NCI-H1092 treated with DMSO at 0.1 percent for 48 hours (cell line): Measurements from ENCODE around the gene FH.
A peak's percentile ranks its signal among the peaks of the same experiment; 100 is the strongest.

ENCODE experiments used
- DNase-seq: peaks from one replicate; lab custom pipeline; 2025; lab: John Stamatoyannopoulos, UW

The FH gene

GRCh38 chr1:241519308-241520079 is at the start of gene FH:
FH (minus strand) TSS chr1:241519755; CDS start chr1:241519722, 33 bp downstream.
- DNase-seq = peak; percentile 100

- DNase-seq = no peak
Observed at GRCh38 chr1:241560849-241561187, 41.3 kb upstream of the FH start.

- no peak for DNase-seq
Observed at GRCh38 chr1:241560146-241560848, 40.7 kb upstream of the FH start.

GRCh38 chr1:241557551-241558193 is 38.1 kb upstream of the FH start:
- DNase-seq = no peak

- DNase-seq = no peak
Observed at GRCh38 chr1:241557031-241557430, 37.5 kb upstream of the FH start.

GRCh38 chr1:241555526-241555925 is 36.0 kb upstream of the FH start:
- no peak for DNase-seq

GRCh38 chr1:241553886-241554592 is 34.5 kb upstream of the FH start:
- DNase-seq = no peak

- no peak for DNase-seq
Observed at GRCh38 chr1:241551759-241552638, 32.4 kb upstream of the FH start.

- DNase-seq = no peak
Observed at GRCh38 chr1:241550318-241550717, 30.8 kb upstream of the FH start.

- no peak for DNase-seq
Observed at GRCh38 chr1:241548008-241548407, 28.5 kb upstream of the FH start.

- no peak for DNase-seq
Observed at GRCh38 chr1:241542199-241542907, 22.8 kb upstream of the FH start.

GRCh38 chr1:241536969-241537368 is 17.4 kb upstream of the FH start:
- no peak for DNase-seq

GRCh38 chr1:241536304-241536703 is 16.7 kb upstream of the FH start:
- no peak for DNase-seq

- no peak for DNase-seq
Observed at GRCh38 chr1:241533326-241534115, 14.0 kb upstream of the FH start.

GRCh38 chr1:241532864-241533263 is 13.3 kb upstream of the FH start:
- no peak for DNase-seq

- peak; percentile 65 for DNase-seq
Observed at GRCh38 chr1:241532162-241532531, 12.6 kb upstream of the FH start, which contains the start of gene KMO. KMO (plus strand) TSS chr1:241532378; CDS start chr1:241532445, 67 bp downstream.

GRCh38 chr1:241531195-241532161 is 11.9 kb upstream of the FH start:
- DNase-seq = peak; percentile 89

- DNase-seq = no peak
Observed at GRCh38 chr1:241527146-241527545, 7.6 kb upstream of the FH start.

GRCh38 chr1:241525026-241525425 is 5.5 kb upstream of the FH start:
- DNase-seq = no peak
